NCI-H2171 (cell line): ENCODE measurements around the gene NLRP9.

ENCODE experiments used
- DNase-seq: peaks from one replicate; lab custom pipeline; 2025; lab: John Stamatoyannopoulos, UW

NLRP9 gene

GRCh38 chr19:55703790-55704215 is 34.4 kb downstream of the NLRP9 start:
- DNase-seq, result no peak

GRCh38 chr19:55702131-55702627 is 36.0 kb downstream of the NLRP9 start:
- DNase-seq, result no peak

- DNase-seq, result no peak
Measured at GRCh38 chr19:55700813-55701212, 37.4 kb downstream of the NLRP9 start.

GRCh38 chr19:55699221-55699620 is 39.0 kb downstream of the NLRP9 start:
- no peak for DNase-seq

GRCh38 chr19:55698256-55698655 is 39.9 kb downstream of the NLRP9 start:
- no peak for DNase-seq

GRCh38 chr19:55697698-55698097 is 40.5 kb downstream of the NLRP9 start:
- DNase-seq, result no peak

- no peak for DNase-seq
Measured at GRCh38 chr19:55697069-55697440, 41.1 kb downstream of the NLRP9 start.

- DNase-seq, result no peak
Measured at GRCh38 chr19:55696301-55697068, 41.7 kb downstream of the NLRP9 start.

- DNase-seq, result no peak
Measured at GRCh38 chr19:55695511-55696290, 42.5 kb downstream of the NLRP9 start.

- DNase-seq, result no peak
Measured at GRCh38 chr19:55694656-55695491, 43.3 kb downstream of the NLRP9 start.

- no peak for DNase-seq
Measured at GRCh38 chr19:55694241-55694655, 44.0 kb downstream of the NLRP9 start.

GRCh38 chr19:55693336-55693974 is 44.7 kb downstream of the NLRP9 start:
- DNase-seq, result no peak

- DNase-seq, result no peak
Measured at GRCh38 chr19:55692681-55693081, 45.5 kb downstream of the NLRP9 start.

- DNase-seq, result no peak
Measured at GRCh38 chr19:55691561-55692481, 46.4 kb downstream of the NLRP9 start.

- no peak for DNase-seq
Measured at GRCh38 chr19:55690769-55691545, 47.2 kb downstream of the NLRP9 start.

- no peak for DNase-seq
Measured at GRCh38 chr19:55690109-55690768, 48.0 kb downstream of the NLRP9 start.

- no peak for DNase-seq
Measured at GRCh38 chr19:55689411-55690108, 48.6 kb downstream of the NLRP9 start.

GRCh38 chr19:55688422-55689218 is 49.6 kb downstream of the NLRP9 start:
- no peak for DNase-seq
